Mesothelial cell of epicardium (in vitro differentiated cells): ENCODE measurements around the gene CERS2. TPM values are rescaled to one million over a fixed set of nuclear protein-coding genes. Genes with fewer than 3 reads are reported as not detected.

ENCODE experiments used
- DNase-seq, 2 experiments: peaks; one replicate each; pipeline ENCODE4 v3.0.0; 2021; ENCODE audit warnings: low spot score in 2 of 2; ENCODE audit not compliant: unreplicated experiment in 2 of 2
- H3K27ac Mint-ChIP-seq: 2 replicates; pipeline ENCODE4 v1.8.0; 2021; ENCODE audit warnings: mixed read lengths
- H3K27me3 Mint-ChIP-seq: 2 replicates; pipeline ENCODE4 v1.8.0; 2021; ENCODE audit warnings: low read depth, mixed read lengths
- H3K36me3 Mint-ChIP-seq: 2 replicates; pipeline ENCODE4 v1.8.0; 2021; ENCODE audit warnings: mixed read lengths
- H3K4me1 Mint-ChIP-seq: 2 replicates; pipeline ENCODE4 v1.8.0; 2021; ENCODE audit warnings: mixed read lengths
- H3K4me3 Mint-ChIP-seq: 2 replicates; pipeline ENCODE4 v1.8.0; 2021; ENCODE audit warnings: mild to moderate bottlenecking, moderate library complexity, mixed read lengths
- H3K9me3 Mint-ChIP-seq: 2 replicates; pipeline ENCODE4 v1.8.0; 2021; ENCODE audit warnings: mixed read lengths
- total RNA-seq: library from RNA; stranded (reverse); gene quantifications from 3 replicates; pipeline ENCODE4 v1.2.1, GENCODE V29; 2021
- TF ChIP-seq, protein P1 (sequence below): fragments of 200-600 bp; sonication (generic); IDR thresholded peaks from one replicate; pipeline ENCODE4 v1.5.0; 2021; ENCODE audit warnings: antibody characterized with exemption; ENCODE audit not compliant: unreplicated experiment

The CERS2 gene
- total RNA-seq, 1 donor from 2014 or later = 132 TPM

- H3K4me1 Mint-ChIP-seq = peaks cover 35% of the 10 kb centered on the region
- no peaks in the 10 kb centered on the region for H3K27me3 Mint-ChIP-seq
- H3K4me3 Mint-ChIP-seq = no peak overlapping the region
- DNase-seq = no peak
- no peak overlapping the region for H3K27ac Mint-ChIP-seq
- H3K9me3 Mint-ChIP-seq = no peaks in the 10 kb centered on the region
- TF ChIP-seq, protein P1, sequence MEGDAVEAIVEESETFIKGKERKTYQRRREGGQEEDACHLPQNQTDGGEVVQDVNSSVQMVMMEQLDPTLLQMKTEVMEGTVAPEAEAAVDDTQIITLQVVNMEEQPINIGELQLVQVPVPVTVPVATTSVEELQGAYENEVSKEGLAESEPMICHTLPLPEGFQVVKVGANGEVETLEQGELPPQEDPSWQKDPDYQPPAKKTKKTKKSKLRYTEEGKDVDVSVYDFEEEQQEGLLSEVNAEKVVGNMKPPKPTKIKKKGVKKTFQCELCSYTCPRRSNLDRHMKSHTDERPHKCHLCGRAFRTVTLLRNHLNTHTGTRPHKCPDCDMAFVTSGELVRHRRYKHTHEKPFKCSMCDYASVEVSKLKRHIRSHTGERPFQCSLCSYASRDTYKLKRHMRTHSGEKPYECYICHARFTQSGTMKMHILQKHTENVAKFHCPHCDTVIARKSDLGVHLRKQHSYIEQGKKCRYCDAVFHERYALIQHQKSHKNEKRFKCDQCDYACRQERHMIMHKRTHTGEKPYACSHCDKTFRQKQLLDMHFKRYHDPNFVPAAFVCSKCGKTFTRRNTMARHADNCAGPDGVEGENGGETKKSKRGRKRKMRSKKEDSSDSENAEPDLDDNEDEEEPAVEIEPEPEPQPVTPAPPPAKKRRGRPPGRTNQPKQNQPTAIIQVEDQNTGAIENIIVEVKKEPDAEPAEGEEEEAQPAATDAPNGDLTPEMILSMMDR = no peak
- H3K36me3 Mint-ChIP-seq = peaks cover 7% of the 10 kb centered on the region
Measured at GRCh38 chr1:150969626-150970025, 5.0 kb downstream of the CERS2 start.

- H3K27me3 Mint-ChIP-seq = no peaks in the 10 kb centered on the region
- H3K4me3 Mint-ChIP-seq = no peak overlapping the region
Measured at GRCh38 chr1:150968491-150968890, 6.1 kb downstream of the CERS2 start.

GRCh38 chr1:150967936-150968335 lies 6.7 kb downstream of the CERS2 start:
- TF ChIP-seq, protein P1 = no peak
- peaks cover 22% of the 10 kb centered on the region for H3K36me3 Mint-ChIP-seq
- H3K27me3 Mint-ChIP-seq = no peaks in the 10 kb centered on the region
- H3K27ac Mint-ChIP-seq = no peak overlapping the region
- DNase-seq = no peak
- no peaks in the 10 kb centered on the region for H3K9me3 Mint-ChIP-seq
- no peak overlapping the region for H3K4me3 Mint-ChIP-seq
- peaks cover 27% of the 10 kb centered on the region for H3K4me1 Mint-ChIP-seq

More at GRCh38 chr1:150968491-150968890, 6.1 kb downstream of the CERS2 start:
- Mint-ChIP-seq H3K4me1 (peaks cover 33% of the 10 kb centered on the region), H3K36me3 (peaks cover 16% of the 10 kb centered on the region), H3K27ac (no peak overlapping the region), H3K9me3 (no peaks in the 10 kb centered on the region)
- no peak for DNase-seq
- TF ChIP-seq, protein P1 = no peak

DNA sequence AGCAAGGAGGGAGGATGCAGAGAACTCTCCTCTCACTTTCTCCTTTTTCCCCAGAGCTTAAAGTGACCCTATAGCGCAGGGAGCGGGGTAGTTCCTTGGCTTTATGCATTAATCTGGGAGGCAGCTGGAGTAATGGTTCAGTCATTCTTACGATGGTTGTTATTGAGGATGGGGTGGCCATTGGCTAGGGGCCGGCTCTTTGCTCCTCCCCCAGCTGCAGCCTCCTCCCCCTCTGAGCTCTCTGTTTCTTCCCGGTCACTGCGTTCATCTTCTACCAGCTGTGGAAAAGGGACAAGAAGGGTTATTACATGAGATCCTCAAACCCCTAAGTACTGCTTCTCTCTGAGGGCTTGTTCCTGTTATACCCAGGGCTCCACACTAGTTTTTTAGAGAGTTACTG lies 8.6 kb downstream of the CERS2 start:
- Mint-ChIP-seq H3K27ac (no peak overlapping the region), H3K4me1 (peaks cover 8% of the 10 kb centered on the region), H3K9me3 (no peaks in the 10 kb centered on the region), H3K27me3 (no peaks in the 10 kb centered on the region), H3K36me3 (peaks cover 36% of the 10 kb centered on the region), H3K4me3 (no peak overlapping the region)
- no peak for DNase-seq
- TF ChIP-seq, protein P1 = no peak

DNA sequence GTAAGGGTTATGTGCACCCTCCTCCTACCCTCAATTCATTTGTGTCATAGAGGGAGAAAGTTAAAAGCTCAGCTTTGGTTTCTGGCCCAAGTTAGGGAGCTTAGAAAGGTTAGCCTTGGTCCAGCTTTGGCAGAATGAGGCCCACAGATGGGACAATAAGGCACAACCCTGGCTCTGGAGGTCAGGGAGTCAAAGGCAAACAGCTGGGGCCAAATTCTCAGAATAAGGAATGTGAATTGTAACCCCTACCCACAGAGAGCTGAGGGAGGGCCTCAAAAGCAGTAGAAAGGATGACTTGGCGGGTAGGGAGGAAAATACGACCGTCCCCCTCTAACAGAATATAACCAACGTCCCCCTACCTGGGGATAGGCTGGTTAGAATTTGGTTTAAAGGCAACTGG lies 9.0 kb downstream of the CERS2 start:
- H3K27me3 Mint-ChIP-seq = no peaks in the 10 kb centered on the region
- H3K36me3 Mint-ChIP-seq = peaks cover 37% of the 10 kb centered on the region
- no peak for DNase-seq
- H3K27ac Mint-ChIP-seq = no peak overlapping the region
- no peaks in the 10 kb centered on the region for H3K9me3 Mint-ChIP-seq
- H3K4me3 Mint-ChIP-seq = no peak overlapping the region
- peaks cover 4% of the 10 kb centered on the region for H3K4me1 Mint-ChIP-seq
- TF ChIP-seq, protein P1 = no peak

DNA sequence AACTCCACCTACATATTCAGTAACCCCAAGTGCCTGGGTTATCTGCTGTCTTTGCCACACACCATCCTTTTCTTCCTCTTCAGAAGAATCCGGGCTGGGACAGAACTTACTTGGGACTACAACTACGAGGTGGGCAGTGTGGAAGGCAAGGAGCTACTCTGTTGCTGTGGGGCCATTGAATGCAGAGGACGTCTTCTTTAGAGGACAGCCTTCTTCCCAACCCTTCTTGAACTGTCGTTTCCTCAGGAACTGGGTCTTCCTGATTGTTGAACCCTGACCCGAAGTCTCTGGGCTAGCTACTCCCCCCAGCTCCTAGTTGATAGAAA lies 10.5 kb downstream of the CERS2 start:
- Mint-ChIP-seq H3K27me3 (no peaks in the 10 kb centered on the region), H3K4me3 (no peak overlapping the region), H3K4me1 (no peaks in the 10 kb centered on the region), H3K27ac (no peak overlapping the region), H3K36me3 (peaks cover 48% of the 10 kb centered on the region), H3K9me3 (no peaks in the 10 kb centered on the region)
- no peak for DNase-seq
- TF ChIP-seq, protein P1 = no peak
